ENCODE measurements around the gene TCTN2.

TCTN2 gene

GRCh38 chr12:123744836-123745235, 73.9 kb downstream of the TCTN2 start:
- Histone ChIP-seq H3K9ac (ENCODE audit: low read depth, low read length) (no peak overlapping the region), H3K9me3 (replicated peaks; ENCODE audit: low read length) (no peaks in the 10 kb centered on the region)

DNA sequence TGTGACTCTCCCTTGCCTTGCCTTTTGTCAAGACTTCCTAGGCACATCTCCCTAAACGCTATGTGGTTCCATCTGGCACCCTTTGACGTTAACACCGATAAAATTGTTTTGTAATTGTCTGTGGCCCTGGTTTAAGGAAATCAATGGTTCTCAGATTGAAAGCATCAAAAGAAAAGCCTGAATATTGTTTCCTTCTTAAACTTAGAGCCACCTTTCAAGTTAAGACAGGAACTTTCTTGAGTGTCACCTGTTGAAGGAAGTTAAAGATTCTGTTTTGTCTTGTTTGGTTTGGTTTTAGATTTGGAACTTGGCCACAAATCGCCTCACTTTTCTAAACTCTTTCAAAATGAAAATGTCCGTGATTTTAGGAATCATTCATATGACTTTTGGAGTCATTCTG, 76.4 kb downstream of the TCTN2 start:
- no peaks in the 10 kb centered on the region for H3K27me3 ChIP-seq (ENCODE audit: control insufficient read depth, insufficient read depth, low read length)
- H3K4me2 ChIP-seq (ENCODE audit: low read length), result no peak overlapping the region
- H3K9ac ChIP-seq (ENCODE audit: low read depth, low read length), result no peak overlapping the region
- H3K36me3 ChIP-seq (ENCODE audit: insufficient read depth, low read length), result peaks cover 51% of the 10 kb centered on the region
- H3K4me1 ChIP-seq (ENCODE audit: control insufficient read depth, insufficient read depth, low read length), result no peaks in the 10 kb centered on the region
- H3K9me3 ChIP-seq (replicated peaks; ENCODE audit: low read length), result no peaks in the 10 kb centered on the region
- no peak overlapping the region for H3K4me3 ChIP-seq (ENCODE audit: low read length)

More at GRCh38 chr12:123744836-123745235, 73.9 kb downstream of the TCTN2 start:
- Histone ChIP-seq H3K27me3 (ENCODE audit: control insufficient read depth, insufficient read depth, low read length) (no peaks in the 10 kb centered on the region), H3K4me3 (ENCODE audit: low read length) (no peak overlapping the region), H3K36me3 (ENCODE audit: insufficient read depth, low read length) (peaks cover 45% of the 10 kb centered on the region), H3K4me2 (ENCODE audit: low read length) (no peak overlapping the region), H3K4me1 (ENCODE audit: control insufficient read depth, insufficient read depth, low read length) (no peaks in the 10 kb centered on the region)

GRCh38 chr12:123748161-123748560, 77.2 kb downstream of the TCTN2 start:
- no peak overlapping the region for H3K4me2 ChIP-seq (ENCODE audit: low read length)
- H3K36me3 ChIP-seq (ENCODE audit: insufficient read depth, low read length), result peaks cover 53% of the 10 kb centered on the region
- no peaks in the 10 kb centered on the region for H3K27me3 ChIP-seq (ENCODE audit: control insufficient read depth, insufficient read depth, low read length)
- H3K4me1 ChIP-seq (ENCODE audit: control insufficient read depth, insufficient read depth, low read length), result no peaks in the 10 kb centered on the region
- no peak overlapping the region for H3K4me3 ChIP-seq (ENCODE audit: low read length)
- H3K9ac ChIP-seq (ENCODE audit: low read depth, low read length), result no peak overlapping the region
- no peaks in the 10 kb centered on the region for H3K9me3 ChIP-seq (replicated peaks; ENCODE audit: low read length)

DNA sequence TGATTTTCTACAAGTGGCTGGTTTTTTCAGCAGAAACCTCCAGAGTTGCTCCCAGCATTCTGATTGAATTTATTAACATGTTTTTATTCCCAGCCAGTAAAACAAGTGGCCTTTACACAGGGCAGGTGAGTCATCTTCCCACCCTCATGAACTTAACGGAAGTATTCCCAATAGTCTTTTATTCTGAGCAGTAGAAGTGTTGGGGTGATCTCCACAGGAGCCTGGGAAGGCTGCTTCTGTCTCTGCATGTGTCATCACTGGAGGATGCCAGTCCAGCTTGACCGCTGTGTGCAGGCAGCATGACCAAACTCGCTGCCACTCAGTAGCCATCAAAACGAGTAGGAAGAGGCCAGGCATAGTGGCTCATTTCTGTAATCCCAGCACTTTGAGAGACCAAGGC, 77.7 kb downstream of the TCTN2 start:
- Histone ChIP-seq H3K27me3 (ENCODE audit: control insufficient read depth, insufficient read depth, low read length) (no peaks in the 10 kb centered on the region), H3K9ac (ENCODE audit: low read depth, low read length) (no peak overlapping the region), H3K9me3 (replicated peaks; ENCODE audit: low read length) (no peaks in the 10 kb centered on the region), H3K36me3 (ENCODE audit: insufficient read depth, low read length) (peaks cover 57% of the 10 kb centered on the region), H3K4me1 (ENCODE audit: control insufficient read depth, insufficient read depth, low read length) (no peaks in the 10 kb centered on the region), H3K4me3 (ENCODE audit: low read length) (no peak overlapping the region), H3K4me2 (ENCODE audit: low read length) (no peak overlapping the region)

GRCh38 chr12:123749355-123749754, 78.4 kb downstream of the TCTN2 start:
- peaks cover 55% of the 10 kb centered on the region for H3K36me3 ChIP-seq (ENCODE audit: insufficient read depth, low read length)
- H3K4me3 ChIP-seq (ENCODE audit: low read length), result no peak overlapping the region
- no peaks in the 10 kb centered on the region for H3K27me3 ChIP-seq (ENCODE audit: control insufficient read depth, insufficient read depth, low read length)
- no peak overlapping the region for H3K4me2 ChIP-seq (ENCODE audit: low read length)
- no peak overlapping the region for H3K9ac ChIP-seq (ENCODE audit: low read depth, low read length)
- no peaks in the 10 kb centered on the region for H3K4me1 ChIP-seq (ENCODE audit: control insufficient read depth, insufficient read depth, low read length)
- no peaks in the 10 kb centered on the region for H3K9me3 ChIP-seq (replicated peaks; ENCODE audit: low read length)

DNA sequence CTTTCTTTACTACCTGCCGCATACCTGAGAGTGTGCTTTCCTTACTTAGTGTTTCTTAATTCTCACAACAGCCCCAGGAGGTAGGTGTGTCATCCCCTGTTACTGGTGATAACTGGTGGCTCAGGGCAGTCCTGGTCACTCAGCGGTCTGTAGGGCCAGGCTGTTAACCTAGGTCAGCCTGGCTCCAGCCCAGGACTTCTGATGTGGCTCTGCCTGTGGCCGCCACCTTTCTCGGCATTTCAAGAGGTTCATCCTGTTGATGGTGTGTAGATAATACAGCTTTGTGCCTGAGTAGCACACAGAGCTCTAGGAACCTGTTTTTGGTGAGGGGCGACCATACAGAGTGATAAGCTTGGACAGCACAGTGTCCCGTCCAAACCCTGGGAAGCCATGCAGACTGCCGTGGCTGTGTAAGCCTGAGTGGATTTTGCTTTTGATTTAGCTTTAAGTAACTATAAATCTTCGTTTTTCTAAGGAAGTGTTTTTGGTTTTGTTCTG, 79.3 kb downstream of the TCTN2 start:
- H3K4me2 ChIP-seq (ENCODE audit: low read length), result no peak overlapping the region
- H3K4me3 ChIP-seq (ENCODE audit: low read length), result no peak overlapping the region
- no peak overlapping the region for H3K9ac ChIP-seq (ENCODE audit: low read depth, low read length)
- peaks cover 54% of the 10 kb centered on the region for H3K36me3 ChIP-seq (ENCODE audit: insufficient read depth, low read length)
- H3K27me3 ChIP-seq (ENCODE audit: control insufficient read depth, insufficient read depth, low read length), result no peaks in the 10 kb centered on the region
- H3K9me3 ChIP-seq (replicated peaks; ENCODE audit: low read length), result no peaks in the 10 kb centered on the region
- no peaks in the 10 kb centered on the region for H3K4me1 ChIP-seq (ENCODE audit: control insufficient read depth, insufficient read depth, low read length)

GRCh38 chr12:123752046-123752445, 81.1 kb downstream of the TCTN2 start:
- no peak overlapping the region for H3K9ac ChIP-seq (ENCODE audit: low read depth, low read length)
- H3K9me3 ChIP-seq (replicated peaks; ENCODE audit: low read length), result no peaks in the 10 kb centered on the region
- no peak overlapping the region for H3K4me2 ChIP-seq (ENCODE audit: low read length)
- H3K27me3 ChIP-seq (ENCODE audit: control insufficient read depth, insufficient read depth, low read length), result no peaks in the 10 kb centered on the region
- H3K36me3 ChIP-seq (ENCODE audit: insufficient read depth, low read length), result peaks cover 56% of the 10 kb centered on the region
- peaks cover 7% of the 10 kb centered on the region for H3K4me1 ChIP-seq (ENCODE audit: control insufficient read depth, insufficient read depth, low read length)
- no peak overlapping the region for H3K4me3 ChIP-seq (ENCODE audit: low read length)

- Histone ChIP-seq H3K4me3 (ENCODE audit: low read length) (no peak overlapping the region), H3K9me3 (replicated peaks; ENCODE audit: low read length) (no peaks in the 10 kb centered on the region), H3K27me3 (ENCODE audit: control insufficient read depth, insufficient read depth, low read length) (no peaks in the 10 kb centered on the region), H3K36me3 (ENCODE audit: insufficient read depth, low read length) (peaks cover 44% of the 10 kb centered on the region), H3K4me1 (ENCODE audit: control insufficient read depth, insufficient read depth, low read length) (peaks cover 19% of the 10 kb centered on the region), H3K4me2 (ENCODE audit: low read length) (no peak overlapping the region), H3K9ac (ENCODE audit: low read depth, low read length) (no peak overlapping the region)
Measured at GRCh38 chr12:123754041-123754772, 83.3 kb downstream of the TCTN2 start.

DNA sequence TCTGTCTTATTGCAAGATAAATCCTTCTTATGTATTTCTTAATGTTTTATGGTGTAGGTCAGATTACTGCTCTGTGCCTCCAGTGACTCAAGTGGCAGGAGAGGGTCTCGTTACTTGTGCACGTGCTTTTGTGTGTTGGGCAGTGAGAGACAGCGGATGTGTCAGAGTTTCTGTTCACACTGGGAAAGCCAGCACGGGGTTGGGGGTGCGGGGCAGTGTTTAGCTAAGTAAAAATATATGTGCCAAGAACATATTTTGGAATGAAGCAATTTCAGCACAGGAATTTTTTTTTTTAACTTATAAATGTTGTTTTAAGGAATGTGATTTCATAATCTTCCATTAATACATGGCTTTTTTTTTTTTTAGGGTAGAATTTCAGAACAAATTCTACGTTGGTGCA, 86.6 kb downstream of the TCTN2 start:
- no peaks in the 10 kb centered on the region for H3K27me3 ChIP-seq (ENCODE audit: control insufficient read depth, insufficient read depth, low read length)
- peaks cover 22% of the 10 kb centered on the region for H3K4me1 ChIP-seq (ENCODE audit: control insufficient read depth, insufficient read depth, low read length)
- peak overlapping the region; percentile 0 for H3K9ac ChIP-seq (ENCODE audit: low read depth, low read length)
- H3K4me2 ChIP-seq (ENCODE audit: low read length), result peak overlapping the region; percentile 58
- H3K36me3 ChIP-seq (ENCODE audit: insufficient read depth, low read length), result peaks cover 28% of the 10 kb centered on the region
- no peak overlapping the region for H3K4me3 ChIP-seq (ENCODE audit: low read length)
- H3K9me3 ChIP-seq (replicated peaks; ENCODE audit: low read length), result no peaks in the 10 kb centered on the region

Measured in skeletal muscle satellite cell (primary cell).